GM12875 (cell line): ENCODE results near the gene FAM89A.
"Not testable (repeated sequence)": the region's sequence is repeated elsewhere in the genome, so short reads cannot be mapped to it uniquely, and the experiment has no call there.

Source experiments
- H3K4me3 ChIP-seq: one replicate; pipeline ENCODE4 v1.5.1; 2011; ENCODE audit warnings: low read depth, low read length, control low read depth
- CTCF ChIP-seq: IDR thresholded peaks from 2 replicates; pipeline ENCODE4 v1.5.1; 2011; ENCODE audit warnings: low read depth, mild to moderate bottlenecking, control low read depth, inconsistent platforms, low read length, moderate library complexity, borderline replicate concordance; ENCODE audit not compliant: insufficient read depth

Gene FAM89A

GRCh38 chr1:231011360-231011759, 28.7 kb downstream of the FAM89A start:
- H3K4me3 ChIP-seq, result no peak overlapping the region
- TF ChIP-seq CTCF, result no peak

- not testable (repeated sequence) for H3K4me3 ChIP-seq
Measured at GRCh38 chr1:231007535-231007934, 32.5 kb downstream of the FAM89A start.

GRCh38 chr1:231001892-231002291, 38.2 kb downstream of the FAM89A start:
- no peak overlapping the region for H3K4me3 ChIP-seq
- TF ChIP-seq CTCF, result no peak

GRCh38 chr1:231000639-231001038, 39.4 kb downstream of the FAM89A start:
- TF ChIP-seq CTCF, result no peak
- H3K4me3 ChIP-seq, result no peak overlapping the region

GRCh38 chr1:231000201-231000600, 39.9 kb downstream of the FAM89A start:
- no peak overlapping the region for H3K4me3 ChIP-seq
- TF ChIP-seq CTCF, result no peak

- TF ChIP-seq CTCF, result no peak
- H3K4me3 ChIP-seq, result no peak overlapping the region
Measured at GRCh38 chr1:230994860-230995259, 45.2 kb downstream of the FAM89A start.

- H3K4me3 ChIP-seq, result no peak overlapping the region
- TF ChIP-seq CTCF, result no peak
Measured at GRCh38 chr1:230992100-230992774, 47.8 kb downstream of the FAM89A start.
